HepG2 (cell line): ENCODE measurements around the gene BCL2L1. TPM values are rescaled to one million over a fixed set of nuclear protein-coding genes. Genes with fewer than 3 reads are reported as not detected.

ENCODE experiments used
- CBX5 ChIP-seq: sonication (generic); formaldehyde crosslinking; IDR thresholded peaks from 2 replicates; pipeline ENCODE4 v1.4.0; 2020; ENCODE audit warnings: missing genetic modification reagents, borderline replicate concordance
- CREB1 ChIP-seq, 2 experiments: fragments of 450-650 bp in 1 of 2; IDR thresholded peaks; 2 replicates each; pipeline ENCODE4 v1.6.1; 2016 to 2017; ENCODE audit warnings: control low read depth in 1 of 2, mild to moderate bottlenecking in 1 of 2, missing compliant biosample characterization in 1 of 2, missing genetic modification characterization in 1 of 2
- EP300 ChIP-seq, 3 experiments: sonication (generic) in 1 of 3; formaldehyde crosslinking in 1 of 3; IDR thresholded peaks; 2 replicates each; pipeline versions ENCODE4 v1.5.1 to v1.6.1; 2011 to 2020; ENCODE audit warnings: low read depth in 2 of 3, low read length in 2 of 3, borderline replicate concordance in 1 of 3, improper control_type of control experiment in 1 of 3, mild to moderate bottlenecking in 1 of 3, missing genetic modification reagents in 1 of 3, moderate library complexity in 1 of 3
- ETV5 ChIP-seq: IDR thresholded peaks from 2 replicates; pipeline ENCODE4 v1.6.1; 2018; ENCODE audit warnings: missing biosample characterization, missing genetic modification reagents, inconsistent platforms, borderline replicate concordance
- FOXA3 ChIP-seq: IDR thresholded peaks from 2 replicates; pipeline ENCODE4 v1.6.1; 2016; ENCODE audit warnings: missing genetic modification reagents, missing compliant biosample characterization
- KDM6A ChIP-seq: IDR thresholded peaks from 2 replicates; pipeline ENCODE4 v1.6.1; 2016; ENCODE audit warnings: low read depth
- MXI1 ChIP-seq: IDR thresholded peaks from 3 replicates; pipeline ENCODE4 v1.6.1; 2012; ENCODE audit warnings: low read depth, low read length, inconsistent platforms, borderline replicate concordance
- NR2F6 ChIP-seq, 2 experiments: IDR thresholded peaks; 2 replicates each; pipeline ENCODE4 v1.6.1; 2016; ENCODE audit warnings: antibody characterized with exemption in 1 of 2, mild to moderate bottlenecking in 1 of 2
- PTBP1 ChIP-seq: fragments of 200-400 bp; formaldehyde crosslinking; IDR thresholded peaks from 2 replicates; pipeline ENCODE4 v1.6.1; 2018; ENCODE audit warnings: low read length, low read depth; ENCODE audit not compliant: poor library complexity, severe bottlenecking
- RXRB ChIP-seq: IDR thresholded peaks from 2 replicates; pipeline ENCODE4 v1.6.1; 2016; ENCODE audit warnings: borderline replicate concordance, missing genetic modification reagents, missing compliant biosample characterization
- SALL1 ChIP-seq: sonication (generic); formaldehyde crosslinking; IDR thresholded peaks from 2 replicates; pipeline ENCODE4 v1.8.0; 2022; ENCODE audit warnings: mild to moderate bottlenecking, missing genetic modification reagents
- SRY ChIP-seq: sonication (generic); formaldehyde crosslinking; IDR thresholded peaks from 2 replicates; pipeline ENCODE4 v1.8.0; 2022; ENCODE audit warnings: mild to moderate bottlenecking, missing genetic modification reagents
- TAF15 ChIP-seq: fragments of 200-400 bp; formaldehyde crosslinking; IDR thresholded peaks from one replicate; pipeline ENCODE4 v1.6.1; 2018; ENCODE audit warnings: mild to moderate bottlenecking, low read depth, low read length; ENCODE audit not compliant: poor library complexity, severe bottlenecking
- ZFY ChIP-seq: sonication (generic); formaldehyde crosslinking; IDR thresholded peaks from 2 replicates; pipeline ENCODE4 v1.4.0; 2020; ENCODE audit warnings: missing genetic modification reagents
- ZNF34 ChIP-seq: sonication (generic); formaldehyde crosslinking; IDR thresholded peaks from 2 replicates; pipeline ENCODE4 v1.4.0; 2020; ENCODE audit warnings: mild to moderate bottlenecking, missing genetic modification reagents, borderline replicate concordance
- ZNF562 ChIP-seq: sonication (generic); formaldehyde crosslinking; IDR thresholded peaks from 2 replicates; pipeline ENCODE4 v1.8.0; 2022; ENCODE audit warnings: missing genetic modification reagents, borderline replicate concordance
- ZNF598 ChIP-seq: sonication (generic); formaldehyde crosslinking; IDR thresholded peaks from 2 replicates; pipeline ENCODE4 v1.5.1; 2020; ENCODE audit warnings: mild to moderate bottlenecking, missing genetic modification reagents, borderline replicate concordance
- ZNF616 ChIP-seq: sonication (generic); formaldehyde crosslinking; IDR thresholded peaks from 2 replicates; pipeline ENCODE4 v1.5.0; 2020; ENCODE audit warnings: low read depth, mild to moderate bottlenecking, missing genetic modification reagents
- ZNF678 ChIP-seq: sonication (generic); formaldehyde crosslinking; IDR thresholded peaks from 2 replicates; pipeline ENCODE4 v1.4.0; 2020; ENCODE audit warnings: mild to moderate bottlenecking, missing genetic modification reagents
- ZNF850 ChIP-seq: sonication (generic); formaldehyde crosslinking; conservative IDR thresholded peaks from 2 replicates; pipeline ENCODE4 v1.9.0; 2021; ENCODE audit warnings: mild to moderate bottlenecking, missing genetic modification reagents
- polyA plus RNA-seq, 8 experiments: library from polyadenylated mRNA; depleted of rRNA in 3 of 8; stranded (reverse) in 7 of 8; unstranded in 1 of 8; fragments of >200 nt; fragmentation: Illumina TruSeq in 4 of 8; extraction: Trizol in 4 of 8; gene quantifications; 2 replicates each; pipeline versions ENCODE4 v1.2.1 to v1.2.3, GENCODE V29; 2011 to 2016; ENCODE audit warnings: low read depth in 4 of 8, missing spikeins in 1 of 8, mixed read lengths in 1 of 8; ENCODE audit not compliant: insufficient read depth in 1 of 8
- total RNA-seq, 5 experiments: library from RNA; depleted of rRNA; stranded (reverse); fragments of >200 nt; fragmentation: Illumina TruSeq; extraction: Trizol; gene quantifications; 2 replicates each; pipeline ENCODE4 v1.2.3, GENCODE V29; 2016; ENCODE audit warnings: low read depth in 1 of 5
- TF ChIP-seq, protein P1 (sequence below), 2 experiments: fragments of 450-650 bp in 1 of 2; sonication (generic) in 1 of 2; formaldehyde crosslinking; IDR thresholded peaks; 2 replicates each; pipeline versions ENCODE4 v1.5.0 to v1.8.0; 2020 to 2022; ENCODE audit warnings: mild to moderate bottlenecking in 1 of 2, missing genetic modification reagents in 1 of 2
- TF ChIP-seq, protein P2 (sequence below): sonication (generic); formaldehyde crosslinking; IDR thresholded peaks from 2 replicates; pipeline ENCODE4 v1.8.1; 2023; ENCODE audit warnings: mild to moderate bottlenecking, missing genetic modification reagents
- TF ChIP-seq, protein P3 (sequence below): sonication (generic); formaldehyde crosslinking; conservative IDR thresholded peaks from 2 replicates; pipeline ENCODE4 v1.8.0; 2022; ENCODE audit warnings: missing genetic modification reagents

The BCL2L1 gene
- total and polyA plus RNA-seq, 2 of the 13 experiments (the other 11 are each of a cell fraction or from before 2014, with no cell fraction given): 164 to 258 TPM

DNA sequence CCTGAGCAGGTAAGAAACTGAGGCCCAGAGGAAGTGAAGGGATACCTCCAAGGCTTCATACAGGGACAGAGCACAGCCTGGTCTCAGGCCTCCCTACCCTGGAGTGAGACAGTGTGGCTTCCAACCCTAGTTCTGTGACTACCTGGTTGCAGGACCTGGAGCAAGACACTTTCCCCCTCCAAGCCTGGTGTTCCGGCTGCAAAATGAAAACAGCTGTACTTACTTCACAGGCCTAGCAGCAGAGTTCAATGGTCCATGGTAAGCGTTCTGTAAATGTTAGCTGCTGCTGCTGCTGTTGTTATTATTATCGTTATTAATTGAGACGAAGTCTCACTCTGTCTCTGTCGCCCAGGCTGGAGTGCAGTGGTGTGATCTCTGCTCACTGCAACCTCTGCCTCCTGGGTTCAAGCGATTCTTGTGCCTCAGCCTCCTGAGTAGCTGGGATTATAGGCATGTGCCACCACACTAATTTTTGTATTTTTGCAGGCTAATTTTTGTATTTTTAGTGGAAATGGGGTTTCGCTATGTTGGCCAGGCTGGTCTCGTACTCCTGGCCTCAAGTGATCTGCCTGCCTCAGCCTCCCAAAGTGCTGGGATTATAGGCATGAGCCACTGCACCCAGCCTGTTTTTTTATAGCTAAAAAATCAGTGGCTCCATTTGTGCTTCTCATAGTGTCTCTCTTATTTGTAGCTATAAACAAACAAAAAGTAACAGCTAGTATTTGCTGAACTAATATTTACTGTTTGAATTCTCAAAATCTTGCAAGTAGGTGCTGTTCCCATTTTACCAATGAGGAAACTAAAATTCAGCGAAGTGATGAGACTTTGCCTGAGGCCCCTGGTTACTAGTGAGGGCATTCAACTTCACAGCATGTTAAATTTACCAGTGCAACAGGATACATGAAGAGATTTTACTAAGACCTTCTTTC, 43.0 kb downstream of the BCL2L1 start (continued):
- TF ChIP-seq CREB1 (IDR thresholded peaks at IDR 0.05) (no peak), CREB1 (CRISPR knock-in tag; IDR thresholded peaks at IDR 0.05) (no peak), EP300 (IDR thresholded peaks at IDR 0.05; ENCODE audit: low read depth in 2 of 2, low read length in 2 of 2) (peak in 1 of 2 experiments; percentile 18; a peak in 1 of 4 replicates), EP300 (CRISPR knock-in tag; IDR thresholded peaks at IDR 0.05; ENCODE audit: borderline replicate concordance) (no peak), RXRB (CRISPR knock-in tag) (peak; percentile 51; the same call in 1 of the 2 replicates), ZFY (CRISPR knock-in tag) (peak; percentile 41), SALL1 (CRISPR knock-in tag) (peak; percentile 73; the same call in 1 of the 2 replicates), FOXA3 (CRISPR knock-in tag) (peak; percentile 73; the same call in 1 of the 2 replicates), ZNF598 (CRISPR knock-in tag) (no peak), SRY (0 out of 2 replicates have a peak, but pooled peaks have one; percentile 51), ZNF850 (no peak), NR2F6 (IDR thresholded peaks at IDR 0.05) (0 out of 2 replicates have a peak, but pooled peaks have one; percentile 16), NR2F6 (CRISPR knock-in tag; IDR thresholded peaks at IDR 0.05) (no peak; the same call in 1 of the 2 replicates), ZNF34 (CRISPR knock-in tag) (no peak; the same call in 1 of the 2 replicates), ETV5 (no peak; the same call in 1 of the 2 replicates), CBX5 (no peak), PTBP1 (no peak), ZNF678 (CRISPR knock-in tag) (no peak), ZNF616 (peak; percentile 60; the same call in 1 of the 2 replicates), TAF15 (no peak), ZNF562 (CRISPR knock-in tag) (no peak), MXI1 (no peak), KDM6A (peak; percentile 16; the same call in 1 of the 2 replicates)
- TF ChIP-seq, protein P1, sequence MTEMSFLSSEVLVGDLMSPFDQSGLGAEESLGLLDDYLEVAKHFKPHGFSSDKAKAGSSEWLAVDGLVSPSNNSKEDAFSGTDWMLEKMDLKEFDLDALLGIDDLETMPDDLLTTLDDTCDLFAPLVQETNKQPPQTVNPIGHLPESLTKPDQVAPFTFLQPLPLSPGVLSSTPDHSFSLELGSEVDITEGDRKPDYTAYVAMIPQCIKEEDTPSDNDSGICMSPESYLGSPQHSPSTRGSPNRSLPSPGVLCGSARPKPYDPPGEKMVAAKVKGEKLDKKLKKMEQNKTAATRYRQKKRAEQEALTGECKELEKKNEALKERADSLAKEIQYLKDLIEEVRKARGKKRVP (CRISPR knock-in tag; IDR thresholded peaks at IDR 0.05): no peak
- TF ChIP-seq, protein P2, sequence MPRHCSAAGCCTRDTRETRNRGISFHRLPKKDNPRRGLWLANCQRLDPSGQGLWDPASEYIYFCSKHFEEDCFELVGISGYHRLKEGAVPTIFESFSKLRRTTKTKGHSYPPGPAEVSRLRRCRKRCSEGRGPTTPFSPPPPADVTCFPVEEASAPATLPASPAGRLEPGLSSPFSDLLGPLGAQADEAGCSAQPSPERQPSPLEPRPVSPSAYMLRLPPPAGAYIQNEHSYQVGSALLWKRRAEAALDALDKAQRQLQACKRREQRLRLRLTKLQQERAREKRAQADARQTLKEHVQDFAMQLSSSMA (CRISPR knock-in tag): peak; percentile 82; the same call in 1 of the 2 replicates
- TF ChIP-seq, protein P3, sequence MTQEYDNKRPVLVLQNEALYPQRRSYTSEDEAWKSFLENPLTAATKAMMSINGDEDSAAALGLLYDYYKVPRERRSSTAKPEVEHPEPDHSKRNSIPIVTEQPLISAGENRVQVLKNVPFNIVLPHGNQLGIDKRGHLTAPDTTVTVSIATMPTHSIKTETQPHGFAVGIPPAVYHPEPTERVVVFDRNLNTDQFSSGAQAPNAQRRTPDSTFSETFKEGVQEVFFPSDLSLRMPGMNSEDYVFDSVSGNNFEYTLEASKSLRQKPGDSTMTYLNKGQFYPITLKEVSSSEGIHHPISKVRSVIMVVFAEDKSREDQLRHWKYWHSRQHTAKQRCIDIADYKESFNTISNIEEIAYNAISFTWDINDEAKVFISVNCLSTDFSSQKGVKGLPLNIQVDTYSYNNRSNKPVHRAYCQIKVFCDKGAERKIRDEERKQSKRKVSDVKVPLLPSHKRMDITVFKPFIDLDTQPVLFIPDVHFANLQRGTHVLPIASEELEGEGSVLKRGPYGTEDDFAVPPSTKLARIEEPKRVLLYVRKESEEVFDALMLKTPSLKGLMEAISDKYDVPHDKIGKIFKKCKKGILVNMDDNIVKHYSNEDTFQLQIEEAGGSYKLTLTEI (CRISPR knock-in tag): no peak
